Smooth muscle cell (in vitro differentiated cells): ENCODE data around the gene CDKN2C. TPM values are rescaled to one million over a fixed set of nuclear protein-coding genes. Genes with fewer than 3 reads are reported as not detected.

ENCODE experiments used
- DNase-seq: peaks from one replicate; lab custom pipeline; 2025; ENCODE audit not compliant: unreplicated experiment; lab: John Stamatoyannopoulos, UW
- H2AFZ ChIP-seq: fragments of 200-600 bp; sonication (generic); 2 replicates; pipeline ENCODE4 v1.6.0; 2016; ENCODE audit warnings: antibody characterized with exemption, low read depth, mild to moderate bottlenecking
- H3F3A ChIP-seq: fragments of 200-600 bp; sonication (generic); 2 replicates; pipeline ENCODE4 v1.6.0; 2017; ENCODE audit warnings: antibody characterized with exemption, low read depth
- H3K27ac ChIP-seq: fragments of 200-600 bp; sonication (generic); 2 replicates; pipeline ENCODE4 v1.5.1; 2016; ENCODE audit warnings: low read depth, mild to moderate bottlenecking
- H3K27me3 ChIP-seq: fragments of 200-600 bp; sonication (generic); 2 replicates; pipeline ENCODE4 v1.6.1; 2016; ENCODE audit warnings: low read depth, mild to moderate bottlenecking
- H3K36me3 ChIP-seq: fragments of 200-600 bp; sonication (generic); 2 replicates; pipeline ENCODE4 v1.5.1; 2016; ENCODE audit warnings: low read depth
- H3K4me1 ChIP-seq: fragments of 200-600 bp; sonication (generic); 2 replicates; pipeline ENCODE4 v1.5.1; 2016; ENCODE audit warnings: low read depth
- H3K4me2 ChIP-seq: fragments of 200-600 bp; sonication (generic); 2 replicates; pipeline ENCODE4 v1.6.0; 2016; ENCODE audit warnings: mild to moderate bottlenecking
- H3K4me3 ChIP-seq: fragments of 200-600 bp; sonication (generic); 2 replicates; pipeline ENCODE4 v1.5.1; 2016; ENCODE audit warnings: mild to moderate bottlenecking
- H3K79me2 ChIP-seq: fragments of 200-600 bp; sonication (generic); 2 replicates; pipeline ENCODE4 v1.6.0; 2016; ENCODE audit warnings: low read depth, mild to moderate bottlenecking
- H3K9ac ChIP-seq: fragments of 200-600 bp; sonication (generic); 2 replicates; pipeline ENCODE4 v1.6.0; 2016; ENCODE audit warnings: low read depth
- H3K9me3 ChIP-seq: fragments of 200-600 bp; sonication (generic); replicated peaks from 2 replicates; pipeline ENCODE4 v1.5.1; 2016; ENCODE audit warnings: low read depth
- H4K20me1 ChIP-seq: fragments of 200-600 bp; sonication (generic); 2 replicates; pipeline ENCODE4 v1.6.0; 2016; ENCODE audit warnings: low read depth
- CTCF ChIP-seq: fragments of 200-600 bp; sonication (generic); IDR thresholded peaks from 2 replicates; pipeline ENCODE4 v1.5.1; 2017; ENCODE audit warnings: borderline replicate concordance, mild to moderate bottlenecking, antibody characterized with exemption; ENCODE audit not compliant: insufficient read depth, poor library complexity, severe bottlenecking
- WGBS: methylation state at CpG from one replicate; pipeline ENCODE4 v1.1.7; 2016; ENCODE audit warnings: low lambda C conversion rate; 5-methylcytosine and 5-hydroxymethylcytosine counted together
- polyA plus RNA-seq: library from polyadenylated mRNA; unstranded; fragments of >200 nt; fragmentation: Nextera tagmentation; extraction: Ambion mirVana; gene quantifications from 2 replicates; pipeline ENCODE4 v1.2.1, GENCODE V29; 2016
- total RNA-seq: library from RNA; depleted of rRNA; stranded (reverse); fragments of >200 nt; gene quantifications from 2 replicates; pipeline ENCODE4 v1.2.3, GENCODE V29; 2014

Gene CDKN2C
- total and polyA plus RNA-seq, 2 experiments from 2014 or later, result 1.3 to 3.2 TPM

GRCh38 chr1:50976111-50976889 lies 6.3 kb downstream of the CDKN2C start:
- Histone ChIP-seq H4K20me1 (no peaks in the 10 kb centered on the region), H3K27ac (no peak overlapping the region), H3K9me3 (no peaks in the 10 kb centered on the region), H3K27me3 (peaks cover 100% of the 10 kb centered on the region), H3K4me3 (peak overlapping the region; percentile 59), H2AFZ (peak overlapping the region; percentile 97), H3K79me2 (no peaks in the 10 kb centered on the region), H3K4me2 (peak overlapping the region; percentile 100), H3K4me1 (peaks cover 10% of the 10 kb centered on the region), H3K36me3 (no peaks in the 10 kb centered on the region), H3K9ac (no peak overlapping the region), H3F3A (no peaks in the 10 kb centered on the region)
- TF ChIP-seq CTCF, result no peak
- WGBS, result 7% methylated on average over 18 of the region's 19 CpGs
- no peak for DNase-seq

GRCh38 chr1:50976890-50977574 lies 7.0 kb downstream of the CDKN2C start:
- WGBS, result 2% methylated on average over 26 of the region's 26 CpGs
- no peak for DNase-seq
- peaks cover 10% of the 10 kb centered on the region for H3K4me1 ChIP-seq

GRCh38 chr1:50977575-50978143 lies 7.6 kb downstream of the CDKN2C start:
- no peaks in the 10 kb centered on the region for H3F3A ChIP-seq
- H3K9me3 ChIP-seq, result no peaks in the 10 kb centered on the region
- H3K79me2 ChIP-seq, result no peaks in the 10 kb centered on the region
- H3K27me3 ChIP-seq, result peaks cover 100% of the 10 kb centered on the region
- TF ChIP-seq CTCF, result no peak
- DNase-seq, result no peak
- H4K20me1 ChIP-seq, result no peaks in the 10 kb centered on the region
- peak overlapping the region; percentile 100 for H3K4me2 ChIP-seq
- peak overlapping the region; percentile 59 for H3K4me3 ChIP-seq
- peak overlapping the region; percentile 97 for H2AFZ ChIP-seq
- no peak overlapping the region for H3K27ac ChIP-seq
- H3K9ac ChIP-seq, result no peak overlapping the region
- under 1% methylated on average over 25 of the region's 63 CpGs for WGBS
- no peaks in the 10 kb centered on the region for H3K36me3 ChIP-seq
- peaks cover 10% of the 10 kb centered on the region for H3K4me1 ChIP-seq

More at GRCh38 chr1:50976890-50977574, 7.0 kb downstream of the CDKN2C start:
- Histone ChIP-seq H3K9ac (no peak overlapping the region), H3K4me3 (peak overlapping the region; percentile 59), H3K9me3 (no peaks in the 10 kb centered on the region), H3K27me3 (peaks cover 100% of the 10 kb centered on the region), H2AFZ (peak overlapping the region; percentile 97), H3F3A (no peaks in the 10 kb centered on the region), H3K27ac (no peak overlapping the region), H3K4me2 (peak overlapping the region; percentile 100), H3K79me2 (no peaks in the 10 kb centered on the region), H4K20me1 (no peaks in the 10 kb centered on the region), H3K36me3 (no peaks in the 10 kb centered on the region)
- TF ChIP-seq CTCF, result no peak
